Suprapubic skin (tissue), 3 donors: ENCODE results near the gene CUTA.
"Not testable (repeated sequence)": the region's sequence is repeated elsewhere in the genome, so short reads cannot be mapped to it uniquely, and the experiment has no call there.

Experiments
- POLR2AphosphoS5 ChIP-seq, 3 donors: sonication (generic); formaldehyde crosslinking; IDR thresholded peaks; one replicate each; pipeline ENCODE4 v1.6.1; 2017; ENCODE audit warnings: antibody characterized with exemption in 3 of 3
- TF ChIP-seq, protein P1 (sequence below), 2 donors: fragments of 200-600 bp in 1 of 2; fragments of 450-650 bp in 1 of 2; sonication (generic) in 1 of 2; IDR thresholded peaks; one replicate each; pipeline ENCODE4 v1.5.1; 2016 to 2019; ENCODE audit warnings: antibody characterized with exemption in 2 of 2, mild to moderate bottlenecking in 1 of 2, moderate library complexity in 1 of 2

DNA sequence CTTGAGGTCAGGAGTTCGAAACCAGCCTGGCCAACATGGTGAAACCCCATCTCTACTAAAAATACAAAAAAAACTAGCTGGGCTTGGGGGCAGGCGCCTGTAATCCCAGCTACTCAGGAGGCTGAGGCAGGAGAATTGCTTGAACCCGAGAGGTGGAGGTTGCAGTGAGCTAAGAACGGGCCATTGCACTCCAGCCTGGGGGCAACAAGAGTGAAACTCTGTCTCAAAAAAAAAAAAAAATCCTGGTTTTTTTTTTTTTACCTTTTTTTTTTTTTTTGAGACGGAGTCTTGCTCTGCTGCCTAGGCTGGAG, 50.2 kb downstream of the CUTA start:
- not testable (repeated sequence) for TF ChIP-seq POLR2AphosphoS5 (IDR thresholded peaks at IDR 0.05)
- TF ChIP-seq, protein P1, sequence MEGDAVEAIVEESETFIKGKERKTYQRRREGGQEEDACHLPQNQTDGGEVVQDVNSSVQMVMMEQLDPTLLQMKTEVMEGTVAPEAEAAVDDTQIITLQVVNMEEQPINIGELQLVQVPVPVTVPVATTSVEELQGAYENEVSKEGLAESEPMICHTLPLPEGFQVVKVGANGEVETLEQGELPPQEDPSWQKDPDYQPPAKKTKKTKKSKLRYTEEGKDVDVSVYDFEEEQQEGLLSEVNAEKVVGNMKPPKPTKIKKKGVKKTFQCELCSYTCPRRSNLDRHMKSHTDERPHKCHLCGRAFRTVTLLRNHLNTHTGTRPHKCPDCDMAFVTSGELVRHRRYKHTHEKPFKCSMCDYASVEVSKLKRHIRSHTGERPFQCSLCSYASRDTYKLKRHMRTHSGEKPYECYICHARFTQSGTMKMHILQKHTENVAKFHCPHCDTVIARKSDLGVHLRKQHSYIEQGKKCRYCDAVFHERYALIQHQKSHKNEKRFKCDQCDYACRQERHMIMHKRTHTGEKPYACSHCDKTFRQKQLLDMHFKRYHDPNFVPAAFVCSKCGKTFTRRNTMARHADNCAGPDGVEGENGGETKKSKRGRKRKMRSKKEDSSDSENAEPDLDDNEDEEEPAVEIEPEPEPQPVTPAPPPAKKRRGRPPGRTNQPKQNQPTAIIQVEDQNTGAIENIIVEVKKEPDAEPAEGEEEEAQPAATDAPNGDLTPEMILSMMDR (IDR thresholded peaks at IDR 0.05) = not testable (repeated sequence)
